IMR-90 (cell line): ENCODE data around the gene ABHD1. TPM values are rescaled to one million over a fixed set of nuclear protein-coding genes. Genes with fewer than 3 reads are reported as not detected.
A peak's percentile ranks its signal among the peaks of the same experiment; 100 is the strongest.

Source experiments
- ATAC-seq: fragments of 200-7000 bp; cut with Tn5 transposase; 2 replicates; pipeline ENCODE4 v1.9.1; 2020; ENCODE audit warnings: low read depth, mild to moderate bottlenecking, moderate library complexity
- BruUV-seq: library from RNA; stranded (reverse); fragments of 400-500 nt; replicated peaks from 2 replicates; lab custom pipeline; 2021; lab: Mats Ljungman, UMichigan
- CTCF ChIA-PET: fragments of 300-600 bp; formaldehyde crosslinking; extraction: SDS; loops from one replicate; lab custom pipeline; 2021; ENCODE audit warnings: antibody characterized with exemption; lab: Yijun Ruan, JAX
- POLR2A ChIA-PET: fragments of 300-600 bp; sonication (Branson Sonifier 250); formaldehyde crosslinking; loops from one replicate; lab custom pipeline; 2022; ENCODE audit warnings: antibody characterized with exemption; ENCODE audit not compliant: unreplicated experiment; lab: Charles Lee
- DNase-seq: peaks from one replicate; pipeline ENCODE4 v3.0.0; 2013
- H2AFZ ChIP-seq: replicated peaks from 2 replicates; pipeline ENCODE3; 2013; ENCODE audit warnings: low read length, mild to moderate bottlenecking; ENCODE audit not compliant: poor library complexity
- H2AK5ac ChIP-seq: 2 replicates; pipeline ENCODE4 v1.6.1; 2013; ENCODE audit warnings: low read depth, low read length, inconsistent platforms
- H2AK9ac ChIP-seq: replicated peaks from 2 replicates; pipeline ENCODE3; 2013; ENCODE audit warnings: mild to moderate bottlenecking, low read depth, low read length, moderate library complexity; ENCODE audit not compliant: poor library complexity
- H2BK120ac ChIP-seq: 2 replicates; pipeline ENCODE4 v1.6.1; 2013; ENCODE audit warnings: low read depth, low read length, inconsistent platforms
- H2BK15ac ChIP-seq: 3 replicates; pipeline ENCODE4 v1.6.1; 2013; ENCODE audit warnings: low read depth, low read length, inconsistent platforms
- H2BK20ac ChIP-seq: 2 replicates; pipeline ENCODE4 v1.6.1; 2013; ENCODE audit warnings: low read depth, mild to moderate bottlenecking, inconsistent platforms, low read length, moderate library complexity
- H2BK5ac ChIP-seq: 2 replicates; pipeline ENCODE4 v1.6.1; 2013; ENCODE audit warnings: mild to moderate bottlenecking, low read depth, low read length, inconsistent platforms; ENCODE audit not compliant: poor library complexity, severe bottlenecking
- H3K14ac ChIP-seq: replicated peaks from 2 replicates; pipeline ENCODE4 v1.6.1; 2013; ENCODE audit warnings: low read depth, low read length, inconsistent platforms
- H3K18ac ChIP-seq: 2 replicates; pipeline ENCODE4 v1.6.1; 2013; ENCODE audit warnings: low read depth, low read length, control low read depth
- H3K23ac ChIP-seq: 2 replicates; pipeline ENCODE4 v1.6.1; 2013; ENCODE audit warnings: low read depth, low read length, inconsistent platforms
- H3K27ac ChIP-seq: 2 replicates; pipeline ENCODE4 v1.5.1; 2013; ENCODE audit warnings: mild to moderate bottlenecking, control low read depth, low read length; ENCODE audit not compliant: insufficient read depth
- H3K27me3 ChIP-seq: 2 replicates; pipeline ENCODE4 v1.6.1; 2013; ENCODE audit warnings: low read length; ENCODE audit not compliant: control insufficient read depth, insufficient read depth
- H3K36me3 ChIP-seq: 2 replicates; pipeline ENCODE4 v1.6.1; 2013; ENCODE audit warnings: low read length, mixed read lengths; ENCODE audit not compliant: control insufficient read depth, insufficient read depth
- H3K4ac ChIP-seq: 2 replicates; pipeline ENCODE4 v1.6.1; 2013; ENCODE audit warnings: low read depth, low read length, inconsistent platforms
- H3K4me1 ChIP-seq: 2 replicates; pipeline ENCODE4 v1.6.1; 2013; ENCODE audit warnings: low read length, mixed read lengths; ENCODE audit not compliant: control insufficient read depth, insufficient read depth
- H3K4me2 ChIP-seq: 2 replicates; pipeline ENCODE4 v1.6.1; 2013; ENCODE audit warnings: low read depth, mild to moderate bottlenecking, control low read depth, low read length, moderate library complexity
- H3K4me3 ChIP-seq: 2 replicates; pipeline ENCODE4 v1.5.1; 2013; ENCODE audit warnings: low read depth, mild to moderate bottlenecking, control low read depth, low read length, moderate library complexity; ENCODE audit not compliant: insufficient read depth
- H3K56ac ChIP-seq: 2 replicates; pipeline ENCODE4 v1.6.1; 2013; ENCODE audit warnings: low read length, inconsistent platforms; ENCODE audit not compliant: insufficient read depth; ENCODE audit errors: extremely low read depth
- H3K79me1 ChIP-seq, 2 experiments: 2 replicates each; pipeline ENCODE4 v1.6.1; 2013; ENCODE audit warnings: low read length in 2 of 2, inconsistent platforms in 1 of 2, low read depth in 1 of 2
- H3K9ac ChIP-seq: 2 replicates; pipeline ENCODE4 v1.6.1; 2013; ENCODE audit warnings: low read depth, low read length, control low read depth
- H3K9me1 ChIP-seq: 2 replicates; pipeline ENCODE4 v1.6.1; 2013; ENCODE audit warnings: low read length, inconsistent platforms; ENCODE audit not compliant: insufficient read depth
- H3K9me3 ChIP-seq: 2 replicates; pipeline ENCODE4 v1.6.1; 2013; ENCODE audit warnings: low read length; ENCODE audit not compliant: control insufficient read depth, insufficient read depth
- H4K20me1 ChIP-seq: 2 replicates; pipeline ENCODE4 v1.6.1; 2013; ENCODE audit warnings: low read length, inconsistent platforms; ENCODE audit not compliant: insufficient read depth
- H4K5ac ChIP-seq: 2 replicates; pipeline ENCODE4 v1.6.1; 2013; ENCODE audit warnings: mild to moderate bottlenecking, low read depth, low read length, control low read depth
- H4K8ac ChIP-seq, 2 experiments: 2 replicates each; pipeline ENCODE4 v1.6.1; 2013; ENCODE audit warnings: low read depth in 2 of 2, low read length in 2 of 2, control low read depth in 1 of 2, inconsistent platforms in 1 of 2
- H4K91ac ChIP-seq: 2 replicates; pipeline ENCODE4 v1.6.1; 2013; ENCODE audit warnings: low read depth, low read length, inconsistent platforms; ENCODE audit not compliant: insufficient read depth
- CEBPB ChIP-seq: IDR thresholded peaks from 2 replicates; pipeline ENCODE4 v1.6.1; 2012; ENCODE audit warnings: low read depth, low read length, improper control_type of control experiment
- MAFK ChIP-seq: IDR thresholded peaks from 2 replicates; pipeline ENCODE4 v1.6.1; 2012; ENCODE audit warnings: low read depth, low read length, improper control_type of control experiment
- POLR2A ChIP-seq: IDR thresholded peaks from 2 replicates; pipeline ENCODE4 v1.6.1; 2012; ENCODE audit warnings: mild to moderate bottlenecking, low read depth, low read length
- RAD21 ChIP-seq: IDR thresholded peaks from 2 replicates; pipeline ENCODE4 v1.6.1; 2012; ENCODE audit warnings: low read length, improper control_type of control experiment
- RCOR1 ChIP-seq: IDR thresholded peaks from 2 replicates; pipeline ENCODE4 v1.6.1; 2012; ENCODE audit warnings: mild to moderate bottlenecking, low read length, improper control_type of control experiment; ENCODE audit not compliant: insufficient replicate concordance
- RFX5 ChIP-seq: IDR thresholded peaks from 2 replicates; pipeline ENCODE4 v1.8.0; 2012; ENCODE audit warnings: low read depth, mild to moderate bottlenecking, low read length, moderate library complexity
- SMC3 ChIP-seq: fragments of 150-350 bp; IDR thresholded peaks from 2 replicates; pipeline ENCODE4 v1.6.1; 2016; ENCODE audit warnings: low read depth, mild to moderate bottlenecking, antibody characterized with exemption, low read length, moderate library complexity
- WGBS, 2 experiments: methylation state at CpG; one replicate each; pipeline versions ENCODE4 v1.1.5 to v1.1.7; 2013; ENCODE audit warnings: missing lambda C conversion rate in 2 of 2; ENCODE audit not compliant: insufficient read length in 1 of 2; ENCODE audit errors: extremely low coverage in 2 of 2; 5-methylcytosine and 5-hydroxymethylcytosine counted together
- dilution Hi-C: fragments of 300-500 bp; cut with HindIII; formaldehyde crosslinking; loops from one replicate; pipeline ENCODE4 v1.14.3; 2018; ENCODE audit warnings: low sequenced_read_pairs; ENCODE audit not compliant: unreplicated experiment
- in situ Hi-C: fragments of 300-500 bp; cut with MboI; formaldehyde crosslinking; loops from 3 replicates; pipeline ENCODE4 v1.14.3; 2019; ENCODE audit warnings: low sequenced_read_pairs, inconsistent platforms, mixed read lengths
- intact Hi-C: fragments of 100-400 bp; cut with micrococcal nuclease; formaldehyde crosslinking; loops from 2 replicates; pipeline ENCODE4 v1.10.0; 2022
- polyA plus RNA-seq, 3 experiments: library from polyadenylated mRNA; depleted of rRNA; stranded (reverse); fragments of >200 nt; gene quantifications; 2 replicates each; pipeline ENCODE4 v1.2.3, GENCODE V29; 2012; ENCODE audit warnings: low replicate concordance in 1 of 3
- total RNA-seq: library from RNA; depleted of rRNA; stranded (reverse); fragments of >200 nt; gene quantifications from 2 replicates; pipeline ENCODE4 v1.2.3, GENCODE V29; 2012
- TF ChIP-seq, protein P1 (sequence below): fragments of 150-350 bp; IDR thresholded peaks from 2 replicates; pipeline ENCODE4 v1.6.1; 2017; ENCODE audit warnings: mild to moderate bottlenecking, antibody characterized with exemption, low read length, low read depth

The ABHD1 gene
- total and polyA plus RNA-seq, 2 of the 4 experiments (the other 2 are of a cell fraction): 0.24 TPM; not detected in 1

DNA sequence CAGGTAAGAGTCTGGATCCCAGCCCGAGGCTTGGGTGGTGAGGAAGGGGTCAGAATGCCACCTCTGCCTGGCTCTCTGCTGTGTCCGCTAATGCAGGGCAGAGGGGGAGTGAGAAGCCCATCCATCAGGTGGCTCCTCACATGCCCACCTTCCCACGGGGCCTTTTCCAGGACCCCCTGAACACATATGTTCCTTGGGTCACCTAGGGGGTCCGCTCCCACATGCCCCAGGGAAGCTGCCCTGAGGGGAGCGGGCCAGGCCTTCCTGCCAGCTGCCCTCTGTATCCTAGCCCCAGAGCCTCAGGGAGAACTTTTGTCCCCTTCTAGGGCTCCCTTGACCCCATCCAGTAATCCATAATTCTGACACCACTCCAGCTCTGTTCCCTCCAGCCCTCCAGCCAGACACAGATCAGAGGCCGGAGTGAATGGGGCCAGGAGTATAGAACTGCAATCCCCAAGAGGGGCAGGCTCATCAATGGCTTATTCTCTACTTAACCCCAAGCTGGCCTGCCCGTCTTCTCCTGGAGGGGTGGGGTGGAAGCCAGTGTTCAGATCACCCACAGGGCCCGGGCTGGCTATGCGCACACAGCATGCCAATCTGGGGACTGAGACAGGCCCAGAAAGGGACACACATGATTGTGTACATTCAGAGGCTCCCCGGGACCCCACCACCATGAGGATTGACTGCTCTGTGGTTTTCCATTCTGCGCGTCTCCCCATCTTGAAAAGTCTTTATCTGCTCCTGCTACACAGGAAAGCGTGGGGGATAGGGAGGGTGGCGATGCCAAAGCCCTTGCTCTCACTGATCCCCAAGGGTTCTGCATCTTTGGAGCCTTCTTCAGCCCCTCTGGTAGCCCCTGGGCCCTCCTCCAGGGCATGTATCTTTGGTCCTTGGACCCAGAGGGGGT lies 44.1 kb upstream of the ABHD1 start:
- H3K4me1 ChIP-seq: peaks cover 25% of the 10 kb centered on the region
- H3K27ac ChIP-seq: peak overlapping the region; percentile 98
- TF ChIP-seq SMC3 (no peak), RCOR1 (no peak), CEBPB (no peak), RFX5 (no peak), MAFK (no peak), POLR2A (no peak), RAD21 (no peak)
- TF ChIP-seq, protein P1, sequence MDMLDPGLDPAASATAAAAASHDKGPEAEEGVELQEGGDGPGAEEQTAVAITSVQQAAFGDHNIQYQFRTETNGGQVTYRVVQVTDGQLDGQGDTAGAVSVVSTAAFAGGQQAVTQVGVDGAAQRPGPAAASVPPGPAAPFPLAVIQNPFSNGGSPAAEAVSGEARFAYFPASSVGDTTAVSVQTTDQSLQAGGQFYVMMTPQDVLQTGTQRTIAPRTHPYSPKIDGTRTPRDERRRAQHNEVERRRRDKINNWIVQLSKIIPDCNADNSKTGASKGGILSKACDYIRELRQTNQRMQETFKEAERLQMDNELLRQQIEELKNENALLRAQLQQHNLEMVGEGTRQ: no peak
- H3K4ac ChIP-seq: peak overlapping the region; percentile 89
- BruUV-seq: no TSS peak
- peak overlapping the region; percentile 84 for H4K5ac ChIP-seq
- intact Hi-C loops (no loop called here), dilution Hi-C loops (no loop called here), in situ Hi-C loops (no loop called here)
- WGBS, 2 experiments: no CpG with 5 or more reads among the region's 14 CpGs
- peak overlapping the region; percentile 82 for H3K14ac ChIP-seq
- H2AK5ac ChIP-seq: peak overlapping the region; percentile 89
- H3K9me1 ChIP-seq: peaks cover 11% of the 10 kb centered on the region; the same call in 1 of the 2 replicates
- peak overlapping the region; percentile 80 for H4K91ac ChIP-seq
- peaks cover 3 to 52% of the 10 kb centered on the region in 2 experiments; a peak in 3 of 4 replicates for H3K79me1 ChIP-seq
- peak overlapping the region; percentile 78 for H3K56ac ChIP-seq
- H2AFZ ChIP-seq: peak overlapping the region; percentile 83
- H3K36me3 ChIP-seq: peaks cover 26% of the 10 kb centered on the region; the same call in 1 of the 2 replicates
- H4K20me1 ChIP-seq: peaks cover 14% of the 10 kb centered on the region
- H3K4me3 ChIP-seq: peak overlapping the region; percentile 82
- H2AK9ac ChIP-seq: peak overlapping the region; percentile 94
- peak overlapping the region; percentile 97 for H3K9ac ChIP-seq
- H2BK120ac ChIP-seq: peak overlapping the region; percentile 36
- DNase-seq (no peak), ATAC-seq (peak; percentile 2)
- ChIA-PET POLR2A (interaction anchor here (0.6 kb wide), 1 partner anchor 46 kb away, joined by 11 read pairs; no protein-coding TSS in a partner anchor), CTCF (no interaction called here)
- H3K4me2 ChIP-seq: peak overlapping the region; percentile 98
- H3K27me3 ChIP-seq: no peaks in the 10 kb centered on the region
- H3K23ac ChIP-seq: peak overlapping the region; percentile 86
- peak overlapping the region; percentile 85 to 92 for H4K8ac ChIP-seq
- peak overlapping the region; percentile 91 for H2BK5ac ChIP-seq
- no peaks in the 10 kb centered on the region for H3K9me3 ChIP-seq
- no peak overlapping the region; the same call in 2 of the 3 replicates for H2BK15ac ChIP-seq
- H3K18ac ChIP-seq: peak overlapping the region; percentile 93
- H2BK20ac ChIP-seq: peak overlapping the region; percentile 27
